Ascending aorta (tissue), 2 donors: ENCODE data around the gene DNAJC13. TPM values are rescaled to one million over a fixed set of nuclear protein-coding genes. Genes with fewer than 3 reads are reported as not detected.
A peak's percentile ranks its signal among the peaks of the same experiment; 100 is the strongest.

ENCODE experiments used
- DNase-seq, 2 donors: peaks; one replicate each; pipeline ENCODE4 v3.0.0-alpha.2; 2019; ENCODE audit warnings: low spot score in 2 of 2
- H3K27ac ChIP-seq, 2 donors: fragments of 200-600 bp; sonication (generic); one replicate each; pipeline ENCODE4 v1.5.1; 2016 to 2017; ENCODE audit warnings: mild to moderate bottlenecking in 1 of 2
- H3K27me3 ChIP-seq: fragments of 200-600 bp; sonication (generic); one replicate; pipeline ENCODE4 v1.5.1; 2017
- H3K36me3 ChIP-seq, 2 donors: fragments of 200-600 bp; sonication (generic); one replicate each; pipeline ENCODE4 v1.5.1; 2016
- H3K4me1 ChIP-seq, 2 donors: fragments of 200-600 bp; sonication (generic); one replicate each; pipeline ENCODE4 v1.5.1; 2016 to 2017; ENCODE audit warnings: mild to moderate bottlenecking in 1 of 2
- H3K4me3 ChIP-seq, 2 donors: fragments of 200-600 bp; sonication (generic); one replicate each; pipeline ENCODE4 v1.5.1; 2016 to 2017; ENCODE audit warnings: mild to moderate bottlenecking in 1 of 2
- H3K9me3 ChIP-seq, 2 donors: fragments of 200-600 bp; sonication (generic); one replicate each; pipeline ENCODE4 v1.5.1; 2016
- CTCF ChIP-seq, 3 experiments: fragments of 200-600 bp in 2 of 3; fragments of 450-650 bp in 1 of 3; sonication (generic) in 2 of 3; IDR thresholded peaks; one replicate each; pipeline ENCODE4 v1.5.1; 2016 to 2019; ENCODE audit warnings: antibody characterized with exemption in 3 of 3, mild to moderate bottlenecking in 1 of 3, moderate library complexity in 1 of 3
- intact Hi-C: fragments of 100-400 bp; cut with DNase I; formaldehyde crosslinking; loops from one replicate; pipeline ENCODE4 v1.15.1; 2023
- total RNA-seq: library from RNA; depleted of rRNA; stranded (reverse); fragments of >200 nt; gene quantifications from one replicate; pipeline ENCODE4 v1.1.0, GENCODE V29; 2016

Gene DNAJC13
- total RNA-seq, 1 donor from 2014 or later: 29.4 TPM

DNA sequence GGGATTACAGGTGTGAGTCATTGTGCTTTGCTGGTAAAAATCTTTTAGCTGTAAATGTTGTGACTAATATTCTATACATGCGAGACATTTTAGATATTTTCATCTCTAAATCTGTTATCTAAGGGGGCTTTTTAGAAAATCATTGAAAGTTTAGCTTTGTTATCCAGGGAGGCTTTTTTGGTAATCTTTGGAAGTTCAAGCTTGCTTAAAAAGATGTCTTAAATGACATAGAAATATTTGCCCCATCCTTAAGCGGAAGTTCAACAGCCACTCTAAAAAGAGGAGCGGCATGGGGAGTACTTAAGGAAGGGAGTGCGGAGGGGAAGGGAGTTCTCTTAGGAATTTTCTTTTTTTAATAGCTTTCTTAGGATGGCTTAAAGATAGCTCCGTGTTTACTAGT lies 26.1 kb downstream of the DNAJC13 start:
- Histone ChIP-seq H3K27ac (no peak overlapping the region), H3K9me3 (no peaks in the 10 kb centered on the region), H3K36me3 (no peaks in the 10 kb centered on the region), H3K27me3 (no peaks in the 10 kb centered on the region), H3K4me3 (no peak overlapping the region), H3K4me1 (peaks cover 2 to 21% of the 10 kb centered on the region in 2 donors)
- intact Hi-C loops: no loop called here
- no peak for TF ChIP-seq CTCF (IDR thresholded peaks at IDR 0.05)
- DNase-seq: no peak

DNA sequence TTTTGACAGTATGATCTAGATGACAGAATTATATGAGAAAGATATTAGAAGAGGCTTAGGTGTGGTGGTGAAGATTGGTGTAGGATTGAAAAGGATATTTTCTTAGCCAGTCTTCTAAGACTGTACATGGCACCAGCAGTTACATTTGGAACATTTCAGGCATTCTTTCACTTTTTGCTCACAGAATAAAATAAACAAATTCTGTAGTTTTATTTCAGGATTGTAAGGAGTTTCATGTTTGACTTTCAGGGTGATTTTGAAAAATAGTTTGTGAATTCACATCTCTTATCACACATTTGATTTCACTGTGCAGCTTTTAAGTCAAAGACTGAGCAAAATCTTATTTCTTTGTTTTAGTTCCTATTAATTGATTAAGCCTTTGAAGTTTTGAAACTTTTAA lies 27.1 kb downstream of the DNAJC13 start:
- DNase-seq: no peak
- H3K36me3 ChIP-seq: no peaks in the 10 kb centered on the region
- intact Hi-C loops: no loop called here
- no peaks in the 10 kb centered on the region for H3K9me3 ChIP-seq
- peaks cover 7 to 29% of the 10 kb centered on the region in 2 donors for H3K4me1 ChIP-seq
- H3K27ac ChIP-seq: peak overlapping the region; percentile 33 to 46
- TF ChIP-seq CTCF (IDR thresholded peaks at IDR 0.05): no peak
- no peak overlapping the region for H3K4me3 ChIP-seq
- no peaks in the 10 kb centered on the region for H3K27me3 ChIP-seq

GRCh38 chr3:132445817-132446216 lies 28.5 kb downstream of the DNAJC13 start:
- no peak overlapping the region for H3K4me3 ChIP-seq
- no peak overlapping the region for H3K27ac ChIP-seq
- no peak for DNase-seq
- peaks cover 0 to under 1% of the 10 kb centered on the region in 2 donors for H3K36me3 ChIP-seq
- H3K4me1 ChIP-seq: peaks cover 7 to 29% of the 10 kb centered on the region in 2 donors
- H3K27me3 ChIP-seq: no peaks in the 10 kb centered on the region
- intact Hi-C loops: loop anchor here (5.0 kb wide), 1 partner anchor 94 kb away; no protein-coding TSS in a partner anchor
- no peak for TF ChIP-seq CTCF (IDR thresholded peaks at IDR 0.05)
- H3K9me3 ChIP-seq: no peaks in the 10 kb centered on the region

DNA sequence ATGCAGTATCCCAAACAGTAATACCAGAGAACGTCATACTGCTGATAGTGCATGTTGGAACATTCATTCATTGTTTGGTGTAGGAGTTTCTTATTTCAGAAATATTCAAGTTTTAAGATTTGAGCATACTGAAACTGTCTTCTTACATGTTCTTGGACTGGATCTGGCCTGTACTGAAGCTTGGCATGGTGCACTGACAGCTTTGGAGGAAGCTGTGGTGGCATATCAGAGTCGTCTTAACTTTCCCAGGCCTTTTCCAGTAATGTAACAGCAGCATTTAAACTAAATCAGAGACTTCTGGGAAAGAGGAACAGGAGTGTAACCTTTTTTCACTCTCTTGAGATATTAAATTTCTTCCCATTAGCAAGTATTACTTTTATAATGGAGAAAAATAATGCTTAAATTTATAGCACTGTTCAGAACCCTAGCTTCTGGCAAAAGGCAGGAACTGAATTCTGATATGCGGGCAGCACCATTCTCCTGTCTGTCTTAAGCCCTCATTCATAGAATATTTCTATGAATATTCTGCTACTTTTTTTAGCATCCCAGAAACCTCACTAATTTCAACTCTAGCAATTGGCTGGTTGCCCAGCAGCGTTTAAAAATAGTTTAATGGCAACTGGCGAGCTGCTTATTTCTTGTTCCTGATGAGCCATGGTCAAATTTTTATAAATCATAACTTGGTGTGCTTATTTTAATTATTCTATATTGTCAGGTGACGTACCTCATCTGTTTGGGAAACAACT lies 31.1 kb downstream of the DNAJC13 start:
- intact Hi-C loops: loop anchor here (1.0 to 5.0 kb wide), 2 partner anchors 31 to 96 kb away; partner anchors contain the start of gene DNAJC13
- peaks cover 7 to 29% of the 10 kb centered on the region in 2 donors for H3K4me1 ChIP-seq

GRCh38 chr3:132456136-132456535 lies 38.8 kb downstream of the DNAJC13 start:
- no peak overlapping the region for H3K4me3 ChIP-seq
- H3K27ac ChIP-seq: no peak overlapping the region
- no peak for DNase-seq
- intact Hi-C loops: no loop called here
- no peak for TF ChIP-seq CTCF (IDR thresholded peaks at IDR 0.05)
- H3K9me3 ChIP-seq: no peaks in the 10 kb centered on the region
- no peaks in the 10 kb centered on the region for H3K4me1 ChIP-seq
- H3K36me3 ChIP-seq: peaks cover 41 to 62% of the 10 kb centered on the region in 2 donors
- no peaks in the 10 kb centered on the region for H3K27me3 ChIP-seq

More for the DNA sequence above, 31.1 kb downstream of the DNAJC13 start:
- no peak for TF ChIP-seq CTCF (IDR thresholded peaks at IDR 0.05)
- Histone ChIP-seq H3K27ac (peak overlapping the region; percentile 47 to 80), H3K36me3 (peaks cover 14 to 16% of the 10 kb centered on the region in 2 donors), H3K27me3 (no peaks in the 10 kb centered on the region), H3K4me3 (peak overlapping the region in 1 of 2 donors; percentile 15), H3K9me3 (no peaks in the 10 kb centered on the region)
- DNase-seq: peak in 1 of 2 donors; percentile 87
